Neural cell (in vitro differentiated cells): ENCODE results near the gene KRT2. TPM values are rescaled to one million over a fixed set of nuclear protein-coding genes. Genes with fewer than 3 reads are reported as not detected.

Experiments used
- H2AFZ ChIP-seq: fragments of 200-600, 300-800 bp; sonication (generic), shearing (Covaris generic); 2 replicates; pipeline ENCODE4 v1.6.0; 2014; ENCODE audit warnings: low read depth, mild to moderate bottlenecking, antibody characterized with exemption, low read length, moderate library complexity
- H3F3A ChIP-seq: fragments of 200-600 bp; shearing (Covaris generic); 2 replicates; pipeline ENCODE4 v1.6.1; 2016; ENCODE audit warnings: mild to moderate bottlenecking, moderate library complexity, mixed read lengths, antibody characterized with exemption, low read length; ENCODE audit not compliant: insufficient read depth, poor library complexity, severe bottlenecking
- H3K27ac ChIP-seq: fragments of 200-600, 300-800 bp; sonication (generic), shearing (Covaris generic); 2 replicates; pipeline ENCODE4 v1.5.1; 2014; ENCODE audit warnings: mild to moderate bottlenecking, low read length, moderate library complexity
- H3K27me3 ChIP-seq: fragments of 300-800, 200-600 bp; sonication (generic), shearing (Covaris generic); 2 replicates; pipeline ENCODE4 v1.6.0; 2014; ENCODE audit warnings: mild to moderate bottlenecking, low read depth, low read length, moderate library complexity; ENCODE audit not compliant: insufficient read depth
- H3K36me3 ChIP-seq: fragments of 300-800, 200-600 bp; sonication (generic), shearing (Covaris generic); 2 replicates; pipeline ENCODE4 v1.5.1; 2014; ENCODE audit warnings: mild to moderate bottlenecking, antibody characterized with exemption, low read length, moderate library complexity; ENCODE audit not compliant: insufficient read depth
- H3K4me2 ChIP-seq: fragments of 300-800, 200-600 bp; sonication (generic), shearing (Covaris generic); 2 replicates; pipeline ENCODE4 v1.6.0; 2014; ENCODE audit warnings: mild to moderate bottlenecking, low read length
- H3K4me3 ChIP-seq: fragments of 300-800, 200-600 bp; sonication (generic), shearing (Covaris generic); 2 replicates; pipeline ENCODE4 v1.5.1; 2014; ENCODE audit warnings: mild to moderate bottlenecking, low read length, moderate library complexity
- H3K79me2 ChIP-seq: fragments of 200-600 bp; shearing (Covaris generic); replicated peaks from 2 replicates; pipeline ENCODE4 v1.6.0; 2014; ENCODE audit warnings: mild to moderate bottlenecking, low read length, moderate library complexity; ENCODE audit not compliant: insufficient read depth
- H3K9ac ChIP-seq: fragments of 300-800, 200-600 bp; sonication (generic), shearing (Covaris generic); 2 replicates; pipeline ENCODE4 v1.6.1; 2016; ENCODE audit warnings: mild to moderate bottlenecking, low read length, mixed read lengths
- H3K9me2 ChIP-seq: fragments of 200-600 bp; shearing (Covaris generic); 2 replicates; pipeline ENCODE4 v1.6.1; 2016; ENCODE audit warnings: mild to moderate bottlenecking, low read length, mixed read lengths; ENCODE audit not compliant: insufficient read depth
- H3K9me3 ChIP-seq: fragments of 200-600, 300-800 bp; sonication (generic), shearing (Covaris generic); 2 replicates; pipeline ENCODE4 v1.6.1; 2016; ENCODE audit warnings: mild to moderate bottlenecking, mixed run types, low read length, moderate library complexity, mixed read lengths
- H4K20me1 ChIP-seq: fragments of 200-600 bp; shearing (Covaris generic); 2 replicates; pipeline ENCODE4 v1.6.1; 2016; ENCODE audit warnings: mild to moderate bottlenecking, mixed run types; ENCODE audit not compliant: insufficient read depth
- CTCF ChIP-seq: fragments of 450-650 bp; IDR thresholded peaks from 2 replicates; pipeline ENCODE4 v1.5.1; 2014; ENCODE audit warnings: antibody characterized with exemption, mild to moderate bottlenecking, moderate library complexity; ENCODE audit not compliant: poor library complexity, severe bottlenecking
- EP300 ChIP-seq: fragments of 450-650 bp; conservative IDR thresholded peaks from 2 replicates; pipeline ENCODE4 v1.6.1; 2014; ENCODE audit warnings: antibody characterized with exemption, mild to moderate bottlenecking, moderate library complexity; ENCODE audit not compliant: poor library complexity, severe bottlenecking
- EZH2 ChIP-seq: fragments of 200-600, 300-800 bp; shearing (Covaris generic), sonication (generic); IDR thresholded peaks from 2 replicates; pipeline ENCODE4 v1.6.1; 2014; ENCODE audit warnings: antibody characterized with exemption, low read length, borderline replicate concordance, mild to moderate bottlenecking; ENCODE audit not compliant: insufficient read depth, poor library complexity, severe bottlenecking
- MXI1 ChIP-seq: fragments of 450-650 bp; conservative IDR thresholded peaks from 2 replicates; pipeline ENCODE4 v1.6.1; 2014; ENCODE audit warnings: antibody characterized with exemption, mild to moderate bottlenecking; ENCODE audit not compliant: poor library complexity, severe bottlenecking
- POLR2AphosphoS5 ChIP-seq: IDR thresholded peaks from 2 replicates; pipeline ENCODE4 v1.6.1; 2012
- RAD21 ChIP-seq: fragments of 450-650 bp; conservative IDR thresholded peaks from 2 replicates; pipeline ENCODE4 v1.6.1; 2014; ENCODE audit warnings: antibody characterized with exemption, mild to moderate bottlenecking, moderate library complexity
- SMC3 ChIP-seq: fragments of 450-650 bp; conservative IDR thresholded peaks from 2 replicates; pipeline ENCODE4 v1.6.1; 2014; ENCODE audit warnings: antibody characterized with exemption, mild to moderate bottlenecking, moderate library complexity; ENCODE audit not compliant: poor library complexity
- TAF1 ChIP-seq: IDR thresholded peaks from 2 replicates; pipeline ENCODE4 v1.6.1; 2012; ENCODE audit warnings: low read depth
- polyA plus RNA-seq: library from polyadenylated mRNA; depleted of rRNA; stranded (reverse); fragments of >200 nt; gene quantifications from 2 replicates; pipeline ENCODE4 v1.2.3, GENCODE V29; 2014
- TF ChIP-seq, protein P1 (sequence below): IDR thresholded peaks from 2 replicates; pipeline ENCODE4 v1.6.1; 2012; ENCODE audit warnings: borderline replicate concordance

The KRT2 gene
- polyA plus RNA-seq, 1 donor from 2014 or later = not detected

DNA sequence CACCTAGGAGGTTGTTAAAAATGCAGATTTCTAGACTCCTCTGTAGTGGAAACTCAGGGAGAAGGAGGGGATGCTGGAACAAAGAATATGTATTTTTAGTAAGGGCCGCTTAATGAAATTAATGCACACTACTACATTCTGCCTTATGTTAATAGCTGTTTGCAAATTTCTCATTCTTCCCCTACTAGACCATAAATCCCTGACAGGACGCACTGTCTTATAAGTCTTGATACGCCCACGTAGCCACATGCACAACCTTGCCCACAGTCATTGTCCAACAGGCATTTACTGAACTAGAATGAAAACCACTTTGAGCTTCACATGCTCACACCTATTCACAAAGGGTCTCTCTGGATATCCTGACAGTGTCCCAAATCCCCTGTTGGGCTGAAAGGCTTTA is 10.5 kb downstream of the KRT2 start:
- no peak overlapping the region for H2AFZ ChIP-seq

GRCh38 chr12:52637299-52637698 is 14.7 kb downstream of the KRT2 start:
- H3K4me3 ChIP-seq = no peak overlapping the region
- H4K20me1 ChIP-seq = no peaks in the 10 kb centered on the region
- no peaks in the 10 kb centered on the region for H3K27me3 ChIP-seq
- no peaks in the 10 kb centered on the region for H3K36me3 ChIP-seq
- H2AFZ ChIP-seq = no peak overlapping the region
- no peaks in the 10 kb centered on the region for H3K9me3 ChIP-seq
- TF ChIP-seq CTCF (no peak), POLR2AphosphoS5 (no peak), EZH2 (no peak), SMC3 (no peak), EP300 (no peak), MXI1 (no peak)
- TF ChIP-seq, protein P1, sequence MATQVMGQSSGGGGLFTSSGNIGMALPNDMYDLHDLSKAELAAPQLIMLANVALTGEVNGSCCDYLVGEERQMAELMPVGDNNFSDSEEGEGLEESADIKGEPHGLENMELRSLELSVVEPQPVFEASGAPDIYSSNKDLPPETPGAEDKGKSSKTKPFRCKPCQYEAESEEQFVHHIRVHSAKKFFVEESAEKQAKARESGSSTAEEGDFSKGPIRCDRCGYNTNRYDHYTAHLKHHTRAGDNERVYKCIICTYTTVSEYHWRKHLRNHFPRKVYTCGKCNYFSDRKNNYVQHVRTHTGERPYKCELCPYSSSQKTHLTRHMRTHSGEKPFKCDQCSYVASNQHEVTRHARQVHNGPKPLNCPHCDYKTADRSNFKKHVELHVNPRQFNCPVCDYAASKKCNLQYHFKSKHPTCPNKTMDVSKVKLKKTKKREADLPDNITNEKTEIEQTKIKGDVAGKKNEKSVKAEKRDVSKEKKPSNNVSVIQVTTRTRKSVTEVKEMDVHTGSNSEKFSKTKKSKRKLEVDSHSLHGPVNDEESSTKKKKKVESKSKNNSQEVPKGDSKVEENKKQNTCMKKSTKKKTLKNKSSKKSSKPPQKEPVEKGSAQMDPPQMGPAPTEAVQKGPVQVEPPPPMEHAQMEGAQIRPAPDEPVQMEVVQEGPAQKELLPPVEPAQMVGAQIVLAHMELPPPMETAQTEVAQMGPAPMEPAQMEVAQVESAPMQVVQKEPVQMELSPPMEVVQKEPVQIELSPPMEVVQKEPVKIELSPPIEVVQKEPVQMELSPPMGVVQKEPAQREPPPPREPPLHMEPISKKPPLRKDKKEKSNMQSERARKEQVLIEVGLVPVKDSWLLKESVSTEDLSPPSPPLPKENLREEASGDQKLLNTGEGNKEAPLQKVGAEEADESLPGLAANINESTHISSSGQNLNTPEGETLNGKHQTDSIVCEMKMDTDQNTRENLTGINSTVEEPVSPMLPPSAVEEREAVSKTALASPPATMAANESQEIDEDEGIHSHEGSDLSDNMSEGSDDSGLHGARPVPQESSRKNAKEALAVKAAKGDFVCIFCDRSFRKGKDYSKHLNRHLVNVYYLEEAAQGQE = no peak
- no peaks in the 10 kb centered on the region for H3K79me2 ChIP-seq
- no peak overlapping the region for H3K4me2 ChIP-seq
- no peaks in the 10 kb centered on the region for H3F3A ChIP-seq
- no peaks in the 10 kb centered on the region for H3K9me2 ChIP-seq
- no peak overlapping the region for H3K9ac ChIP-seq
- H3K27ac ChIP-seq = no peak overlapping the region

More for the DNA sequence above, 10.5 kb downstream of the KRT2 start:
- Histone ChIP-seq H3K9ac (no peak overlapping the region), H3K9me2 (no peaks in the 10 kb centered on the region), H3K4me3 (no peak overlapping the region), H3F3A (no peaks in the 10 kb centered on the region), H3K9me3 (no peaks in the 10 kb centered on the region), H3K27ac (no peak overlapping the region), H3K27me3 (no peaks in the 10 kb centered on the region), H3K36me3 (no peaks in the 10 kb centered on the region), H3K79me2 (no peaks in the 10 kb centered on the region), H3K4me2 (no peak overlapping the region), H4K20me1 (no peaks in the 10 kb centered on the region)
- TF ChIP-seq POLR2AphosphoS5 (no peak), EP300 (no peak), TAF1 (no peak), RAD21 (no peak), CTCF (no peak), EZH2 (no peak), SMC3 (no peak), MXI1 (no peak)
- TF ChIP-seq, protein P1 = no peak
